A549 (cell line): ENCODE data around the gene RRP12.

Experiments used
- CBX8 ChIP-seq: fragments of 200-600 bp; sonication (generic); IDR thresholded peaks from 2 replicates; pipeline ENCODE4 v1.6.1; 2016
- ESRRA ChIP-seq: fragments of 150-350 bp; IDR thresholded peaks from 2 replicates; pipeline ENCODE4 v1.6.1; 2014; ENCODE audit warnings: mild to moderate bottlenecking, low read length, borderline replicate concordance
- FOSL2 ChIP-seq, 2 experiments: fragments of 450-650 bp in 1 of 2; fragments of >200 bp in 1 of 2; sonication (Bioruptor Twin) in 1 of 2; formaldehyde crosslinking; IDR thresholded peaks; 2 replicates each; pipeline versions ENCODE4 v1.5.0 to v1.6.1; 2016 to 2020; ENCODE audit warnings: mild to moderate bottlenecking in 1 of 2, moderate library complexity in 1 of 2
- MAZ ChIP-seq: fragments of 150-350 bp; IDR thresholded peaks from 2 replicates; pipeline ENCODE4 v1.6.1; 2014; ENCODE audit warnings: antibody characterized with exemption, low read depth, low read length, borderline replicate concordance
- MYC ChIP-seq: IDR thresholded peaks from 2 replicates; pipeline ENCODE4 v1.6.1; 2012; ENCODE audit warnings: mild to moderate bottlenecking, inconsistent platforms, low read length, improper control_type of control experiment, borderline replicate concordance
- POLR2A ChIP-seq: IDR thresholded peaks from 2 replicates; pipeline ENCODE4 v1.6.1; 2012; ENCODE audit warnings: mild to moderate bottlenecking, low read length
- RAD21 ChIP-seq, 2 experiments: fragments of >200 bp in 1 of 2; sonication (Bioruptor Twin) in 1 of 2; formaldehyde crosslinking in 1 of 2; IDR thresholded peaks in 1 of 2; conservative IDR thresholded peaks in 1 of 2; 2 replicates in 1 of 2; 3 replicates in 1 of 2; pipeline ENCODE4 v1.6.1; 2012 to 2018; ENCODE audit warnings: inconsistent platforms in 1 of 2
- SMC3 ChIP-seq: fragments of >200 bp; sonication (Bioruptor Twin); formaldehyde crosslinking; IDR thresholded peaks from 3 replicates; pipeline ENCODE4 v1.6.1; 2018; ENCODE audit warnings: inconsistent platforms
- TF ChIP-seq, protein P1 (sequence below): fragments of >200 bp; sonication (Bioruptor Twin); formaldehyde crosslinking; IDR thresholded peaks from 3 replicates; pipeline ENCODE4 v1.6.1; 2016
- TF ChIP-seq, protein P2 (sequence below): fragments of >200 bp; sonication (Bioruptor Twin); formaldehyde crosslinking; IDR thresholded peaks from 3 replicates; pipeline ENCODE4 v1.5.1; 2016
- TF ChIP-seq, protein P3 (sequence below): IDR thresholded peaks from 2 replicates; pipeline ENCODE4 v1.6.1; 2012
- TF ChIP-seq, protein P4 (sequence below): fragments of 200-600 bp; sonication (generic); IDR thresholded peaks from 2 replicates; pipeline ENCODE4 v1.6.1; 2016; ENCODE audit warnings: antibody characterized with exemption, mild to moderate bottlenecking, moderate library complexity

DNA sequence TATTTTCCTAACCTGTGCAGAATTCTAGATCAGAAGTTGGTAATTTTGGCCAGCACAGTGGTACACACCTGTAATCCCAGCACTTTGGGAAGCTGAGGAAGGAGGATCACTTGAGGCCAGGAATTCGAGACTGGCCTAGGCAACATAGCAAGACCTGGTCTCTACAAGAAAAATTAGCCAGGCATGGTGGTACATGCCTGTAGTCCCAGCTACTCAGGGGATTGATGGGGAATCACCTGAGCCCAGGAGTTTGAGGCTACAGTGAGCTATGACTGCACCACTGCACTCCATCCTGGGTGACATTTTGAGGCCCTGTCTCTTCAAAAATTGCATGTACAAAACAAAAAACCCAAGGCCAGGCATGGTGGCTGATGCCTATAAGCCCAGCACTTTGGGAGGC lies 33.4 kb upstream of the RRP12 start:
- TF ChIP-seq RAD21 (conservative IDR thresholded peaks at IDR 0.05 in 1 of 2, IDR thresholded peaks at IDR 0.05 in 1 of 2) (no peak), CBX8 (no peak), ESRRA (no peak), MYC (no peak), MAZ (no peak), FOSL2 (IDR thresholded peaks at IDR 0.05) (no peak), FOSL2 (CRISPR knock-in tag; IDR thresholded peaks at IDR 0.05) (no peak), POLR2A (no peak), SMC3 (no peak)
- TF ChIP-seq, protein P1, sequence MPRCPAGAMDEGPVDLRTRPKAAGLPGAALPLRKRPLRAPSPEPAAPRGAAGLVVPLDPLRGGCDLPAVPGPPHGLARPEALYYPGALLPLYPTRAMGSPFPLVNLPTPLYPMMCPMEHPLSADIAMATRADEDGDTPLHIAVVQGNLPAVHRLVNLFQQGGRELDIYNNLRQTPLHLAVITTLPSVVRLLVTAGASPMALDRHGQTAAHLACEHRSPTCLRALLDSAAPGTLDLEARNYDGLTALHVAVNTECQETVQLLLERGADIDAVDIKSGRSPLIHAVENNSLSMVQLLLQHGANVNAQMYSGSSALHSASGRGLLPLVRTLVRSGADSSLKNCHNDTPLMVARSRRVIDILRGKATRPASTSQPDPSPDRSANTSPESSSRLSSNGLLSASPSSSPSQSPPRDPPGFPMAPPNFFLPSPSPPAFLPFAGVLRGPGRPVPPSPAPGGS = no peak
- TF ChIP-seq, protein P2, sequence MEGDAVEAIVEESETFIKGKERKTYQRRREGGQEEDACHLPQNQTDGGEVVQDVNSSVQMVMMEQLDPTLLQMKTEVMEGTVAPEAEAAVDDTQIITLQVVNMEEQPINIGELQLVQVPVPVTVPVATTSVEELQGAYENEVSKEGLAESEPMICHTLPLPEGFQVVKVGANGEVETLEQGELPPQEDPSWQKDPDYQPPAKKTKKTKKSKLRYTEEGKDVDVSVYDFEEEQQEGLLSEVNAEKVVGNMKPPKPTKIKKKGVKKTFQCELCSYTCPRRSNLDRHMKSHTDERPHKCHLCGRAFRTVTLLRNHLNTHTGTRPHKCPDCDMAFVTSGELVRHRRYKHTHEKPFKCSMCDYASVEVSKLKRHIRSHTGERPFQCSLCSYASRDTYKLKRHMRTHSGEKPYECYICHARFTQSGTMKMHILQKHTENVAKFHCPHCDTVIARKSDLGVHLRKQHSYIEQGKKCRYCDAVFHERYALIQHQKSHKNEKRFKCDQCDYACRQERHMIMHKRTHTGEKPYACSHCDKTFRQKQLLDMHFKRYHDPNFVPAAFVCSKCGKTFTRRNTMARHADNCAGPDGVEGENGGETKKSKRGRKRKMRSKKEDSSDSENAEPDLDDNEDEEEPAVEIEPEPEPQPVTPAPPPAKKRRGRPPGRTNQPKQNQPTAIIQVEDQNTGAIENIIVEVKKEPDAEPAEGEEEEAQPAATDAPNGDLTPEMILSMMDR = no peak
- TF ChIP-seq, protein P3, sequence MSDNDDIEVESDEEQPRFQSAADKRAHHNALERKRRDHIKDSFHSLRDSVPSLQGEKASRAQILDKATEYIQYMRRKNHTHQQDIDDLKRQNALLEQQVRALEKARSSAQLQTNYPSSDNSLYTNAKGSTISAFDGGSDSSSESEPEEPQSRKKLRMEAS = no peak
- TF ChIP-seq, protein P4, sequence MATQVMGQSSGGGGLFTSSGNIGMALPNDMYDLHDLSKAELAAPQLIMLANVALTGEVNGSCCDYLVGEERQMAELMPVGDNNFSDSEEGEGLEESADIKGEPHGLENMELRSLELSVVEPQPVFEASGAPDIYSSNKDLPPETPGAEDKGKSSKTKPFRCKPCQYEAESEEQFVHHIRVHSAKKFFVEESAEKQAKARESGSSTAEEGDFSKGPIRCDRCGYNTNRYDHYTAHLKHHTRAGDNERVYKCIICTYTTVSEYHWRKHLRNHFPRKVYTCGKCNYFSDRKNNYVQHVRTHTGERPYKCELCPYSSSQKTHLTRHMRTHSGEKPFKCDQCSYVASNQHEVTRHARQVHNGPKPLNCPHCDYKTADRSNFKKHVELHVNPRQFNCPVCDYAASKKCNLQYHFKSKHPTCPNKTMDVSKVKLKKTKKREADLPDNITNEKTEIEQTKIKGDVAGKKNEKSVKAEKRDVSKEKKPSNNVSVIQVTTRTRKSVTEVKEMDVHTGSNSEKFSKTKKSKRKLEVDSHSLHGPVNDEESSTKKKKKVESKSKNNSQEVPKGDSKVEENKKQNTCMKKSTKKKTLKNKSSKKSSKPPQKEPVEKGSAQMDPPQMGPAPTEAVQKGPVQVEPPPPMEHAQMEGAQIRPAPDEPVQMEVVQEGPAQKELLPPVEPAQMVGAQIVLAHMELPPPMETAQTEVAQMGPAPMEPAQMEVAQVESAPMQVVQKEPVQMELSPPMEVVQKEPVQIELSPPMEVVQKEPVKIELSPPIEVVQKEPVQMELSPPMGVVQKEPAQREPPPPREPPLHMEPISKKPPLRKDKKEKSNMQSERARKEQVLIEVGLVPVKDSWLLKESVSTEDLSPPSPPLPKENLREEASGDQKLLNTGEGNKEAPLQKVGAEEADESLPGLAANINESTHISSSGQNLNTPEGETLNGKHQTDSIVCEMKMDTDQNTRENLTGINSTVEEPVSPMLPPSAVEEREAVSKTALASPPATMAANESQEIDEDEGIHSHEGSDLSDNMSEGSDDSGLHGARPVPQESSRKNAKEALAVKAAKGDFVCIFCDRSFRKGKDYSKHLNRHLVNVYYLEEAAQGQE = no peak
